Stromal cell of bone marrow (primary cell): ENCODE measurements around the gene C16orf54.
A peak's percentile ranks its signal among the peaks of the same experiment; 100 is the strongest.
"Not testable (repeated sequence)": the region's sequence is repeated elsewhere in the genome, so short reads cannot be mapped to it uniquely, and the experiment has no call there.

Experiments
- DNase-seq: peaks from one replicate; pipeline ENCODE4 v3.0.0-alpha.2; 2012; ENCODE audit warnings: low read depth

The C16orf54 gene

GRCh38 chr16:29739927-29740629 lies 5.7 kb downstream of the C16orf54 start:
- DNase-seq: not testable (repeated sequence)

- DNase-seq: no peak
Measured at GRCh38 chr16:29738514-29738913, 7.3 kb downstream of the C16orf54 start.

GRCh38 chr16:29737713-29738112 lies 8.1 kb downstream of the C16orf54 start:
- no peak for DNase-seq

- DNase-seq: no peak
Measured at GRCh38 chr16:29736764-29737163, 9.0 kb downstream of the C16orf54 start.

- no peak for DNase-seq
Measured at GRCh38 chr16:29736112-29736511, 9.7 kb downstream of the C16orf54 start.

GRCh38 chr16:29734786-29735185 lies 11.0 kb downstream of the C16orf54 start:
- no peak for DNase-seq

GRCh38 chr16:29731768-29732601 lies 13.8 kb downstream of the C16orf54 start:
- DNase-seq: not testable (repeated sequence)

- DNase-seq: no peak
Measured at GRCh38 chr16:29730649-29731048, 15.1 kb downstream of the C16orf54 start.

- no peak for DNase-seq
Measured at GRCh38 chr16:29729116-29729521, 16.7 kb downstream of the C16orf54 start.

- DNase-seq: no peak
Measured at GRCh38 chr16:29727452-29727851, 18.3 kb downstream of the C16orf54 start.

GRCh38 chr16:29726845-29727377 lies 18.9 kb downstream of the C16orf54 start:
- no peak for DNase-seq

GRCh38 chr16:29721167-29721879 lies 24.5 kb downstream of the C16orf54 start:
- DNase-seq: peak; percentile 50

GRCh38 chr16:29720703-29721102 lies 25.1 kb downstream of the C16orf54 start:
- no peak for DNase-seq

- DNase-seq: no peak
Measured at GRCh38 chr16:29719063-29719462, 26.7 kb downstream of the C16orf54 start.

GRCh38 chr16:29717113-29717512 lies 28.7 kb downstream of the C16orf54 start:
- no peak for DNase-seq

- no peak for DNase-seq
Measured at GRCh38 chr16:29714972-29715371, 30.8 kb downstream of the C16orf54 start.

GRCh38 chr16:29714396-29714795 lies 31.4 kb downstream of the C16orf54 start:
- DNase-seq: no peak

GRCh38 chr16:29712809-29713208 lies 33.0 kb downstream of the C16orf54 start:
- DNase-seq: no peak

- peak; percentile 66 for DNase-seq
Measured at GRCh38 chr16:29710227-29711219, 35.3 kb downstream of the C16orf54 start.

- DNase-seq: not testable (repeated sequence)
Measured at GRCh38 chr16:29709657-29710056, 36.1 kb downstream of the C16orf54 start.
